ENCODE measurements around the gene SRCIN1.

The SRCIN1 gene

GRCh38 chr17:38559051-38559879, 46.5 kb downstream of the SRCIN1 start:
- no peaks in the 10 kb centered on the region for H3K36me3 ChIP-seq (ENCODE audit: control insufficient read depth, insufficient read depth, low read length)
- peak overlapping the region; percentile 67 for H3K4me3 ChIP-seq (ENCODE audit: low read depth, low read length)
- H3K27me3 ChIP-seq (ENCODE audit: control insufficient read depth, insufficient read depth, low read length), result peaks cover 69% of the 10 kb centered on the region
- no peak overlapping the region for H3K9ac ChIP-seq (ENCODE audit: low read length)
- no peak overlapping the region for H3K27ac ChIP-seq (ENCODE audit: low read depth, low read length)
- H3K4me1 ChIP-seq (ENCODE audit: control insufficient read depth, insufficient read depth, low read length), result peaks cover 42% of the 10 kb centered on the region
- no peaks in the 10 kb centered on the region for H3K9me3 ChIP-seq (ENCODE audit: control insufficient read depth, insufficient read depth, low read depth, low read length)

- H3K9me3 ChIP-seq (ENCODE audit: control insufficient read depth, insufficient read depth, low read depth, low read length), result no peaks in the 10 kb centered on the region
- H3K36me3 ChIP-seq (ENCODE audit: control insufficient read depth, insufficient read depth, low read length), result no peaks in the 10 kb centered on the region
- H3K4me3 ChIP-seq (ENCODE audit: low read depth, low read length), result peak overlapping the region; percentile 67
- peaks cover 63% of the 10 kb centered on the region for H3K27me3 ChIP-seq (ENCODE audit: control insufficient read depth, insufficient read depth, low read length)
- no peak overlapping the region for H3K9ac ChIP-seq (ENCODE audit: low read length)
- H3K4me1 ChIP-seq (ENCODE audit: control insufficient read depth, insufficient read depth, low read length), result peaks cover 39% of the 10 kb centered on the region
- no peak overlapping the region for H3K27ac ChIP-seq (ENCODE audit: low read depth, low read length)
Observed at GRCh38 chr17:38558728-38559050, 47.1 kb downstream of the SRCIN1 start.

GRCh38 chr17:38557836-38558727, 47.7 kb downstream of the SRCIN1 start:
- H3K4me1 ChIP-seq (ENCODE audit: control insufficient read depth, insufficient read depth, low read length), result peaks cover 34% of the 10 kb centered on the region
- peaks cover 57% of the 10 kb centered on the region for H3K27me3 ChIP-seq (ENCODE audit: control insufficient read depth, insufficient read depth, low read length)
- H3K9ac ChIP-seq (ENCODE audit: low read length), result no peak overlapping the region
- peak overlapping the region; percentile 67 for H3K4me3 ChIP-seq (ENCODE audit: low read depth, low read length)
- H3K9me3 ChIP-seq (ENCODE audit: control insufficient read depth, insufficient read depth, low read depth, low read length), result no peaks in the 10 kb centered on the region
- no peaks in the 10 kb centered on the region for H3K36me3 ChIP-seq (ENCODE audit: control insufficient read depth, insufficient read depth, low read length)
- H3K27ac ChIP-seq (ENCODE audit: low read depth, low read length), result no peak overlapping the region

DNA sequence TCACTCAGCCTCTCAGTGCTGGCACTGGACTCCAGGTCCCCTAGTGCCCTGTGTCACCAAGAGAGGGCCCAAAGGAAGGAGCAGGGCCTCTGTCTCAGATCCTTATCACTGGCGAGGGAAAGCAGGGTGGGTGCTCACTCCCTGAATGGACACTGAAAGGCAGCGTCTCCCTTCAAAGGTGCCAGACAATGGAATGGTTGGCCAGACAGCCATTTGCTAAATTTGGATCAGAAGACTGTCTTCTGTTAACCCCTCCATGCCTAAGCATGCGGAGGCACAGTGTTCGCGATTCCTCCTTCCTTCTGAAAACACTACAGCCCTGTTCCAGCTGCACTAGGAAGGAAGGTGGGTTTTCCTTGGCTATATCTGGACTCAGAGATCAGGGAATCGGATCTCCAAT, 48.4 kb downstream of the SRCIN1 start:
- Histone ChIP-seq H3K9ac (ENCODE audit: low read length) (no peak overlapping the region), H3K36me3 (ENCODE audit: control insufficient read depth, insufficient read depth, low read length) (no peaks in the 10 kb centered on the region), H3K27me3 (ENCODE audit: control insufficient read depth, insufficient read depth, low read length) (peaks cover 50% of the 10 kb centered on the region), H3K4me1 (ENCODE audit: control insufficient read depth, insufficient read depth, low read length) (peaks cover 29% of the 10 kb centered on the region), H3K4me3 (ENCODE audit: low read depth, low read length) (no peak overlapping the region), H3K9me3 (ENCODE audit: control insufficient read depth, insufficient read depth, low read depth, low read length) (no peaks in the 10 kb centered on the region), H3K27ac (ENCODE audit: low read depth, low read length) (no peak overlapping the region)

DNA sequence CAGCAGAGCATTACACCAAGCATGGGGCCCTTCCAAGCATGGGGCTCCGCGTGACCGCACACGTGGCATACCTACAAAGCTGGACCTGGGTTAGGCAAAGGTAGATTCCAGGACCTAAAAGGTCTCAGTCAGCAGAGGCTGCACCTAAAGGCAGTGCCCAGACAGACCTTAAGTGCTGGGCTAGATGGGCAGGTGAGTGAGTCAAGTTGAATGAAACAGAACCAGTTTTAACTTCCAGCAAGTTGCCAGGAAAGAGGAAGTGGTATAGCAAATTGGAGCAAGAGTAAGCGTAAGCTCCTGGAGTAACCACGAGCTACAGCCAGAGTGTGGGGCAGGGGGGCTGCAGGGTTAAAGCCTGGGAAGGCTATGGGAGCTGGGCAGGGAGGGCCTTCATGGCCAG, 49.5 kb downstream of the SRCIN1 start:
- no peak overlapping the region for H3K4me3 ChIP-seq (ENCODE audit: low read depth, low read length)
- H3K9me3 ChIP-seq (ENCODE audit: control insufficient read depth, insufficient read depth, low read depth, low read length), result no peaks in the 10 kb centered on the region
- no peak overlapping the region for H3K27ac ChIP-seq (ENCODE audit: low read depth, low read length)
- H3K36me3 ChIP-seq (ENCODE audit: control insufficient read depth, insufficient read depth, low read length), result no peaks in the 10 kb centered on the region
- peaks cover 27% of the 10 kb centered on the region for H3K4me1 ChIP-seq (ENCODE audit: control insufficient read depth, insufficient read depth, low read length)
- H3K27me3 ChIP-seq (ENCODE audit: control insufficient read depth, insufficient read depth, low read length), result peaks cover 39% of the 10 kb centered on the region
- H3K9ac ChIP-seq (ENCODE audit: low read length), result no peak overlapping the region

- peaks cover 23% of the 10 kb centered on the region for H3K27me3 ChIP-seq (ENCODE audit: control insufficient read depth, insufficient read depth, low read length)
- H3K36me3 ChIP-seq (ENCODE audit: control insufficient read depth, insufficient read depth, low read length), result no peaks in the 10 kb centered on the region
- peaks cover 15% of the 10 kb centered on the region for H3K4me1 ChIP-seq (ENCODE audit: control insufficient read depth, insufficient read depth, low read length)
- H3K9ac ChIP-seq (ENCODE audit: low read length), result no peak overlapping the region
- H3K4me3 ChIP-seq (ENCODE audit: low read depth, low read length), result no peak overlapping the region
- no peaks in the 10 kb centered on the region for H3K9me3 ChIP-seq (ENCODE audit: control insufficient read depth, insufficient read depth, low read depth, low read length)
- H3K27ac ChIP-seq (ENCODE audit: low read depth, low read length), result no peak overlapping the region
Observed at GRCh38 chr17:38554430-38555350, 51.1 kb downstream of the SRCIN1 start.

DNA sequence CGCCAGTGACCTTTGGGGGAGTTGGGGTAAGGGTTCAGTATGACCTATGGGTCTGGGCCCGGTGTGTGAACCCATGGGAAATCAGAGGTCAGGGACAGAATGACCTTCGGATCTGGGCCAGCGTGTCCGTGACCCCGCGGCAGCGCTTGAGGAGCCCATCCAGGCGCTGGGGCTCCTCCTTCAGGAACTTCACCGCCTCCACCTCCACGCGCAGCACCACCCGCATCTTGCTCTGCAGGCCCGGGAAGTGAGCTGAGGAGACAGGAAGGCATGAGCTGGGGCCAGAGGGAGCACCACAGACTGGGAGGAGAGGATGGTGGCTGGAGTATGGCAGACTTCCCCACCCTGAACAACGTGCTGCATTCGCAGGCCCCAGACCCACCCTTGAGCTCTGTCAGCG, 53.4 kb downstream of the SRCIN1 start:
- Histone ChIP-seq H3K27me3 (ENCODE audit: control insufficient read depth, insufficient read depth, low read length) (peaks cover 2% of the 10 kb centered on the region; the same call in 1 of the 2 replicates), H3K9me3 (ENCODE audit: control insufficient read depth, insufficient read depth, low read depth, low read length) (no peaks in the 10 kb centered on the region), H3K27ac (ENCODE audit: low read depth, low read length) (no peak overlapping the region), H3K9ac (ENCODE audit: low read length) (no peak overlapping the region), H3K4me1 (ENCODE audit: control insufficient read depth, insufficient read depth, low read length) (peaks cover under 1% of the 10 kb centered on the region; the same call in 1 of the 2 replicates), H3K4me3 (ENCODE audit: low read depth, low read length) (no peak overlapping the region), H3K36me3 (ENCODE audit: control insufficient read depth, insufficient read depth, low read length) (no peaks in the 10 kb centered on the region)

GRCh38 chr17:38551121-38551520, 54.6 kb downstream of the SRCIN1 start:
- Histone ChIP-seq H3K27ac (ENCODE audit: low read depth, low read length) (no peak overlapping the region), H3K4me3 (ENCODE audit: low read depth, low read length) (no peak overlapping the region), H3K9me3 (ENCODE audit: control insufficient read depth, insufficient read depth, low read depth, low read length) (no peaks in the 10 kb centered on the region), H3K27me3 (ENCODE audit: control insufficient read depth, insufficient read depth, low read length) (no peaks in the 10 kb centered on the region; the same call in 1 of the 2 replicates), H3K9ac (ENCODE audit: low read length) (no peak overlapping the region), H3K4me1 (ENCODE audit: control insufficient read depth, insufficient read depth, low read length) (no peaks in the 10 kb centered on the region), H3K36me3 (ENCODE audit: control insufficient read depth, insufficient read depth, low read length) (no peaks in the 10 kb centered on the region)

- H3K27me3 ChIP-seq (ENCODE audit: control insufficient read depth, insufficient read depth, low read length), result no peaks in the 10 kb centered on the region; the same call in 1 of the 2 replicates
- no peak overlapping the region for H3K27ac ChIP-seq (ENCODE audit: low read depth, low read length)
- H3K9ac ChIP-seq (ENCODE audit: low read length), result no peak overlapping the region
- H3K4me3 ChIP-seq (ENCODE audit: low read depth, low read length), result no peak overlapping the region
- no peaks in the 10 kb centered on the region for H3K9me3 ChIP-seq (ENCODE audit: control insufficient read depth, insufficient read depth, low read depth, low read length)
- H3K4me1 ChIP-seq (ENCODE audit: control insufficient read depth, insufficient read depth, low read length), result no peaks in the 10 kb centered on the region
- no peaks in the 10 kb centered on the region for H3K36me3 ChIP-seq (ENCODE audit: control insufficient read depth, insufficient read depth, low read length)
Observed at GRCh38 chr17:38550661-38551060, 55.1 kb downstream of the SRCIN1 start.

DNA sequence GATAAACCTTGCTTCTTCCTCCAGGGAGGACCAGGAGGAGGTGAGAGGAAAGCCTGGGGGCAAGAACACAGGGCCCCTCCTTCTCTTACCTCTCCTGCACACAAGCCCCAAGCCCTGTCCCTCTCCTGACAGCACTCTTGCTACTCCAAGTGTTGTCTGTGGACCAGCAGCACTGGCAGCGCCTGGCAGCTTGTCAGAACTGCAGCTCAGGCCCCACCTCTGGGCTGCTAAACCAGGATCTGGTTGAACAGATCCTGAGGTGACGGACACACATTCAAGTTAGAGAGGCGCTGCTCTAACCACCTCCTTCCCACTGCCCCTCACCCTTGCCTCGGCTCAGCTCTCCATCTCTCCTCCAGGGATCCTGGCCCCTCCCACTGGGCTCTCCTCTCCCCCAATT, 56.5 kb downstream of the SRCIN1 start:
- Histone ChIP-seq H3K4me3 (ENCODE audit: low read depth, low read length) (no peak overlapping the region), H3K27ac (ENCODE audit: low read depth, low read length) (no peak overlapping the region), H3K36me3 (ENCODE audit: control insufficient read depth, insufficient read depth, low read length) (no peaks in the 10 kb centered on the region), H3K4me1 (ENCODE audit: control insufficient read depth, insufficient read depth, low read length) (no peaks in the 10 kb centered on the region), H3K9me3 (ENCODE audit: control insufficient read depth, insufficient read depth, low read depth, low read length) (no peaks in the 10 kb centered on the region), H3K27me3 (ENCODE audit: control insufficient read depth, insufficient read depth, low read length) (no peaks in the 10 kb centered on the region; the same call in 1 of the 2 replicates), H3K9ac (ENCODE audit: low read length) (no peak overlapping the region)
